AG10803 (cell line): Measurements from ENCODE around the gene HOMER1.

Experiments
- DNase-seq: peaks from one replicate; pipeline ENCODE4 v3.0.0; 2010; ENCODE audit warnings: low read depth
- H3K4me3 ChIP-seq: 2 replicates; pipeline ENCODE4 v1.5.1; 2011; ENCODE audit warnings: mild to moderate bottlenecking, low read length, control low read depth
- CTCF ChIP-seq: conservative IDR thresholded peaks from 2 replicates; pipeline ENCODE4 v1.5.1; 2011; ENCODE audit warnings: mild to moderate bottlenecking, low read length, control low read depth, inconsistent platforms

Gene HOMER1

GRCh38 chr5:79510638-79511037 is 3.3 kb downstream of the HOMER1 start:
- TF ChIP-seq CTCF, result no peak
- no peak overlapping the region for H3K4me3 ChIP-seq
- DNase-seq, result no peak

GRCh38 chr5:79509244-79509885 is 4.6 kb downstream of the HOMER1 start:
- no peak overlapping the region for H3K4me3 ChIP-seq
- DNase-seq, result no peak
- no peak for TF ChIP-seq CTCF

GRCh38 chr5:79508794-79509193 is 5.1 kb downstream of the HOMER1 start:
- no peak for TF ChIP-seq CTCF
- no peak for DNase-seq
- no peak overlapping the region for H3K4me3 ChIP-seq

- TF ChIP-seq CTCF, result no peak
- no peak overlapping the region for H3K4me3 ChIP-seq
- no peak for DNase-seq
Observed at GRCh38 chr5:79508354-79508753, 5.6 kb downstream of the HOMER1 start.

GRCh38 chr5:79507251-79508205 is 6.4 kb downstream of the HOMER1 start:
- no peak overlapping the region for H3K4me3 ChIP-seq
- no peak for TF ChIP-seq CTCF
- DNase-seq, result no peak

GRCh38 chr5:79505138-79505537 is 8.8 kb downstream of the HOMER1 start:
- DNase-seq, result no peak
- TF ChIP-seq CTCF, result no peak
- no peak overlapping the region for H3K4me3 ChIP-seq
